Neural cell (in vitro differentiated cells): ENCODE data around the gene ZNF263. TPM values are rescaled to one million over a fixed set of nuclear protein-coding genes. Genes with fewer than 3 reads are reported as not detected.

Source experiments
- H2AFZ ChIP-seq: fragments of 200-600, 300-800 bp; sonication (generic), shearing (Covaris generic); 2 replicates; pipeline ENCODE4 v1.6.0; 2014; ENCODE audit warnings: low read depth, mild to moderate bottlenecking, antibody characterized with exemption, low read length, moderate library complexity
- H3F3A ChIP-seq: fragments of 200-600 bp; shearing (Covaris generic); 2 replicates; pipeline ENCODE4 v1.6.1; 2016; ENCODE audit warnings: mild to moderate bottlenecking, moderate library complexity, mixed read lengths, antibody characterized with exemption, low read length; ENCODE audit not compliant: insufficient read depth, poor library complexity, severe bottlenecking
- H3K27ac ChIP-seq: fragments of 200-600, 300-800 bp; sonication (generic), shearing (Covaris generic); 2 replicates; pipeline ENCODE4 v1.5.1; 2014; ENCODE audit warnings: mild to moderate bottlenecking, low read length, moderate library complexity
- H3K27me3 ChIP-seq: fragments of 300-800, 200-600 bp; sonication (generic), shearing (Covaris generic); 2 replicates; pipeline ENCODE4 v1.6.0; 2014; ENCODE audit warnings: mild to moderate bottlenecking, low read depth, low read length, moderate library complexity; ENCODE audit not compliant: insufficient read depth
- H3K36me3 ChIP-seq: fragments of 300-800, 200-600 bp; sonication (generic), shearing (Covaris generic); 2 replicates; pipeline ENCODE4 v1.5.1; 2014; ENCODE audit warnings: mild to moderate bottlenecking, antibody characterized with exemption, low read length, moderate library complexity; ENCODE audit not compliant: insufficient read depth
- H3K4me2 ChIP-seq: fragments of 300-800, 200-600 bp; sonication (generic), shearing (Covaris generic); 2 replicates; pipeline ENCODE4 v1.6.0; 2014; ENCODE audit warnings: mild to moderate bottlenecking, low read length
- H3K4me3 ChIP-seq: fragments of 300-800, 200-600 bp; sonication (generic), shearing (Covaris generic); 2 replicates; pipeline ENCODE4 v1.5.1; 2014; ENCODE audit warnings: mild to moderate bottlenecking, low read length, moderate library complexity
- H3K79me2 ChIP-seq: fragments of 200-600 bp; shearing (Covaris generic); replicated peaks from 2 replicates; pipeline ENCODE4 v1.6.0; 2014; ENCODE audit warnings: mild to moderate bottlenecking, low read length, moderate library complexity; ENCODE audit not compliant: insufficient read depth
- H3K9ac ChIP-seq: fragments of 300-800, 200-600 bp; sonication (generic), shearing (Covaris generic); 2 replicates; pipeline ENCODE4 v1.6.1; 2016; ENCODE audit warnings: mild to moderate bottlenecking, low read length, mixed read lengths
- H3K9me2 ChIP-seq: fragments of 200-600 bp; shearing (Covaris generic); 2 replicates; pipeline ENCODE4 v1.6.1; 2016; ENCODE audit warnings: mild to moderate bottlenecking, low read length, mixed read lengths; ENCODE audit not compliant: insufficient read depth
- H3K9me3 ChIP-seq: fragments of 200-600, 300-800 bp; sonication (generic), shearing (Covaris generic); 2 replicates; pipeline ENCODE4 v1.6.1; 2016; ENCODE audit warnings: mild to moderate bottlenecking, mixed run types, low read length, moderate library complexity, mixed read lengths
- H4K20me1 ChIP-seq: fragments of 200-600 bp; shearing (Covaris generic); 2 replicates; pipeline ENCODE4 v1.6.1; 2016; ENCODE audit warnings: mild to moderate bottlenecking, mixed run types; ENCODE audit not compliant: insufficient read depth
- CTCF ChIP-seq: fragments of 450-650 bp; IDR thresholded peaks from 2 replicates; pipeline ENCODE4 v1.5.1; 2014; ENCODE audit warnings: antibody characterized with exemption, mild to moderate bottlenecking, moderate library complexity; ENCODE audit not compliant: poor library complexity, severe bottlenecking
- EP300 ChIP-seq: fragments of 450-650 bp; conservative IDR thresholded peaks from 2 replicates; pipeline ENCODE4 v1.6.1; 2014; ENCODE audit warnings: antibody characterized with exemption, mild to moderate bottlenecking, moderate library complexity; ENCODE audit not compliant: poor library complexity, severe bottlenecking
- EZH2 ChIP-seq: fragments of 200-600, 300-800 bp; shearing (Covaris generic), sonication (generic); IDR thresholded peaks from 2 replicates; pipeline ENCODE4 v1.6.1; 2014; ENCODE audit warnings: antibody characterized with exemption, low read length, borderline replicate concordance, mild to moderate bottlenecking; ENCODE audit not compliant: insufficient read depth, poor library complexity, severe bottlenecking
- MXI1 ChIP-seq: fragments of 450-650 bp; conservative IDR thresholded peaks from 2 replicates; pipeline ENCODE4 v1.6.1; 2014; ENCODE audit warnings: antibody characterized with exemption, mild to moderate bottlenecking; ENCODE audit not compliant: poor library complexity, severe bottlenecking
- POLR2AphosphoS5 ChIP-seq: IDR thresholded peaks from 2 replicates; pipeline ENCODE4 v1.6.1; 2012
- RAD21 ChIP-seq: fragments of 450-650 bp; conservative IDR thresholded peaks from 2 replicates; pipeline ENCODE4 v1.6.1; 2014; ENCODE audit warnings: antibody characterized with exemption, mild to moderate bottlenecking, moderate library complexity
- REST ChIP-seq: IDR thresholded peaks from 2 replicates; pipeline ENCODE4 v1.6.1; 2012; ENCODE audit warnings: borderline replicate concordance
- SMC3 ChIP-seq: fragments of 450-650 bp; conservative IDR thresholded peaks from 2 replicates; pipeline ENCODE4 v1.6.1; 2014; ENCODE audit warnings: antibody characterized with exemption, mild to moderate bottlenecking, moderate library complexity; ENCODE audit not compliant: poor library complexity
- TAF1 ChIP-seq: IDR thresholded peaks from 2 replicates; pipeline ENCODE4 v1.6.1; 2012; ENCODE audit warnings: low read depth
- polyA plus RNA-seq: library from polyadenylated mRNA; depleted of rRNA; stranded (reverse); fragments of >200 nt; gene quantifications from 2 replicates; pipeline ENCODE4 v1.2.3, GENCODE V29; 2014

The ZNF263 gene
- polyA plus RNA-seq, 1 donor from 2014 or later, result 65.4 TPM

- peaks cover 27% of the 10 kb centered on the region for H3K9me3 ChIP-seq
- no peaks in the 10 kb centered on the region for H3K27me3 ChIP-seq
- H3K79me2 ChIP-seq, result no peaks in the 10 kb centered on the region
- no peak overlapping the region for H3K27ac ChIP-seq
- H2AFZ ChIP-seq, result no peak overlapping the region
- H3K4me3 ChIP-seq, result no peak overlapping the region
- no peaks in the 10 kb centered on the region for H3F3A ChIP-seq
- no peak overlapping the region for H3K9ac ChIP-seq
- H3K4me2 ChIP-seq, result no peak overlapping the region
- no peaks in the 10 kb centered on the region for H4K20me1 ChIP-seq
- H3K36me3 ChIP-seq, result peaks cover 45% of the 10 kb centered on the region
- no peak for TF ChIP-seq REST
- TF ChIP-seq TAF1, result no peak
- TF ChIP-seq MXI1, result no peak
- H3K9me2 ChIP-seq, result no peaks in the 10 kb centered on the region
Measured at GRCh38 chr16:3317315-3317999, 34.2 kb downstream of the ZNF263 start.

GRCh38 chr16:3321816-3322215 lies 38.5 kb downstream of the ZNF263 start:
- Histone ChIP-seq H3K9me3 (peaks cover 12% of the 10 kb centered on the region), H3K4me2 (no peak overlapping the region), H3K9ac (no peak overlapping the region), H3K9me2 (no peaks in the 10 kb centered on the region), H3K4me3 (no peak overlapping the region), H3K27me3 (no peaks in the 10 kb centered on the region), H4K20me1 (no peaks in the 10 kb centered on the region), H3K27ac (no peak overlapping the region), H3K79me2 (no peaks in the 10 kb centered on the region), H2AFZ (no peak overlapping the region), H3K36me3 (peaks cover 18% of the 10 kb centered on the region), H3F3A (no peaks in the 10 kb centered on the region)
- TF ChIP-seq MXI1 (no peak), RAD21 (no peak), REST (no peak), CTCF (no peak), TAF1 (no peak), SMC3 (no peak), EZH2 (no peak), POLR2AphosphoS5 (no peak), EP300 (no peak)
